HUES48 (cell line): ENCODE data around the gene RADIL.

Source experiments
- H3K27ac ChIP-seq: one replicate; pipeline ENCODE4 v1.7.0; 2013; ENCODE audit warnings: low read depth, low read length, inconsistent platforms
- H3K27me3 ChIP-seq: 2 replicates; pipeline ENCODE4 v1.6.1; 2013; ENCODE audit warnings: mild to moderate bottlenecking, low read length; ENCODE audit not compliant: control insufficient read depth, insufficient read depth
- H3K36me3 ChIP-seq: 2 replicates; pipeline ENCODE4 v1.6.1; 2013; ENCODE audit warnings: low read length; ENCODE audit not compliant: control insufficient read depth, insufficient read depth
- H3K4me1 ChIP-seq: 2 replicates; pipeline ENCODE4 v1.6.1; 2013; ENCODE audit warnings: mild to moderate bottlenecking, low read length; ENCODE audit not compliant: control insufficient read depth, insufficient read depth
- H3K4me3 ChIP-seq: 2 replicates; pipeline ENCODE4 v1.5.1; 2013; ENCODE audit warnings: mild to moderate bottlenecking, low read depth, low read length
- H3K9ac ChIP-seq: 2 replicates; pipeline ENCODE4 v1.6.1; 2013; ENCODE audit warnings: mild to moderate bottlenecking, low read depth, low read length, moderate library complexity
- H3K9me3 ChIP-seq: 2 replicates; pipeline ENCODE4 v1.6.1; 2013; ENCODE audit warnings: low read length; ENCODE audit not compliant: control insufficient read depth, insufficient read depth

The RADIL gene

GRCh38 chr7:4835398-4836205 lies 47.9 kb downstream of the RADIL start:
- no peaks in the 10 kb centered on the region for H3K27me3 ChIP-seq
- H3K9ac ChIP-seq, result no peak overlapping the region
- 0 out of 2 replicates have a peak, but pooled peaks cover 11% of the 10 kb centered on the region for H3K4me1 ChIP-seq
- H3K36me3 ChIP-seq, result no peaks in the 10 kb centered on the region
- no peak overlapping the region for H3K27ac ChIP-seq
- no peaks in the 10 kb centered on the region for H3K9me3 ChIP-seq
- no peak overlapping the region for H3K4me3 ChIP-seq

- Histone ChIP-seq H3K4me3 (no peak overlapping the region), H3K27me3 (no peaks in the 10 kb centered on the region), H3K27ac (no peak overlapping the region), H3K9ac (no peak overlapping the region), H3K36me3 (no peaks in the 10 kb centered on the region), H3K4me1 (0 out of 2 replicates have a peak, but pooled peaks cover 11% of the 10 kb centered on the region), H3K9me3 (no peaks in the 10 kb centered on the region)
Observed at GRCh38 chr7:4834601-4835397, 48.7 kb downstream of the RADIL start.

GRCh38 chr7:4833691-4834600 lies 49.6 kb downstream of the RADIL start:
- Histone ChIP-seq H3K27me3 (no peaks in the 10 kb centered on the region), H3K36me3 (no peaks in the 10 kb centered on the region), H3K4me1 (0 out of 2 replicates have a peak, but pooled peaks cover 11% of the 10 kb centered on the region), H3K27ac (no peak overlapping the region), H3K9me3 (no peaks in the 10 kb centered on the region), H3K4me3 (no peak overlapping the region), H3K9ac (no peak overlapping the region)

GRCh38 chr7:4833176-4833575 lies 50.3 kb downstream of the RADIL start:
- Histone ChIP-seq H3K27me3 (no peaks in the 10 kb centered on the region), H3K36me3 (no peaks in the 10 kb centered on the region), H3K27ac (no peak overlapping the region), H3K4me1 (0 out of 2 replicates have a peak, but pooled peaks cover 9% of the 10 kb centered on the region), H3K9ac (no peak overlapping the region), H3K9me3 (no peaks in the 10 kb centered on the region), H3K4me3 (no peak overlapping the region)

- H3K4me1 ChIP-seq, result 0 out of 2 replicates have a peak, but pooled peaks cover 4% of the 10 kb centered on the region
- H3K9me3 ChIP-seq, result no peaks in the 10 kb centered on the region
- no peak overlapping the region for H3K27ac ChIP-seq
- H3K9ac ChIP-seq, result no peak overlapping the region
- no peaks in the 10 kb centered on the region for H3K36me3 ChIP-seq
- no peak overlapping the region for H3K4me3 ChIP-seq
- H3K27me3 ChIP-seq, result no peaks in the 10 kb centered on the region
Observed at GRCh38 chr7:4832711-4833110, 50.8 kb downstream of the RADIL start.

- H3K27me3 ChIP-seq, result no peaks in the 10 kb centered on the region
- no peaks in the 10 kb centered on the region for H3K9me3 ChIP-seq
- H3K9ac ChIP-seq, result no peak overlapping the region
- no peaks in the 10 kb centered on the region for H3K36me3 ChIP-seq
- no peak overlapping the region for H3K27ac ChIP-seq
- no peak overlapping the region for H3K4me3 ChIP-seq
- no peaks in the 10 kb centered on the region for H3K4me1 ChIP-seq
Observed at GRCh38 chr7:4831723-4832495, 51.6 kb downstream of the RADIL start.

GRCh38 chr7:4830176-4830575 lies 53.3 kb downstream of the RADIL start:
- H3K4me1 ChIP-seq, result no peaks in the 10 kb centered on the region

GRCh38 chr7:4828720-4829383 lies 54.7 kb downstream of the RADIL start:
- Histone ChIP-seq H3K9ac (no peak overlapping the region), H3K27me3 (no peaks in the 10 kb centered on the region), H3K36me3 (no peaks in the 10 kb centered on the region)

More at GRCh38 chr7:4830176-4830575, 53.3 kb downstream of the RADIL start:
- Histone ChIP-seq H3K4me3 (no peak overlapping the region), H3K9me3 (no peaks in the 10 kb centered on the region), H3K36me3 (no peaks in the 10 kb centered on the region), H3K27ac (no peak overlapping the region), H3K9ac (no peak overlapping the region), H3K27me3 (no peaks in the 10 kb centered on the region)

GRCh38 chr7:4825081-4825480 lies 58.4 kb downstream of the RADIL start:
- no peaks in the 10 kb centered on the region for H3K36me3 ChIP-seq
- H3K9ac ChIP-seq, result no peak overlapping the region
- no peak overlapping the region for H3K4me3 ChIP-seq
- H3K9me3 ChIP-seq, result no peaks in the 10 kb centered on the region
- no peak overlapping the region for H3K27ac ChIP-seq
- H3K27me3 ChIP-seq, result no peaks in the 10 kb centered on the region
- no peaks in the 10 kb centered on the region for H3K4me1 ChIP-seq

More at GRCh38 chr7:4828720-4829383, 54.7 kb downstream of the RADIL start:
- no peak overlapping the region for H3K27ac ChIP-seq
- no peaks in the 10 kb centered on the region for H3K9me3 ChIP-seq
- no peaks in the 10 kb centered on the region for H3K4me1 ChIP-seq
- H3K4me3 ChIP-seq, result no peak overlapping the region
